Measurements from ENCODE around the gene FZD7.

- TF ChIP-seq CTCF (IDR thresholded peaks at IDR 0.05) (no peak), POLR2A (IDR thresholded peaks at IDR 0.05) (no peak)
Observed at GRCh38 chr2:201999279-201999678, 34.4 kb upstream of the FZD7 start.
